RWPE2 (cell line): ENCODE data around the gene PLXDC1.

Experiments used
- ATAC-seq: fragments of 200-7000 bp; cut with Tn5 transposase; 3 replicates; pipeline ENCODE4 v1.9.1; 2021; ENCODE audit warnings: low read depth
- DNase-seq: peaks from one replicate; pipeline ENCODE4 v3.0.0-alpha.2; 2020; ENCODE audit warnings: low spot score
- H3K27ac ChIP-seq: fragments of 450-650 bp; 2 replicates; pipeline ENCODE4 v1.5.1; 2017; ENCODE audit warnings: mild to moderate bottlenecking; ENCODE audit not compliant: poor library complexity, severe bottlenecking
- H3K27me3 ChIP-seq: fragments of 250-450 bp; sonication (Bioruptor Pico); 2 replicates; pipeline ENCODE4 v1.5.1; 2021; ENCODE audit warnings: mild to moderate bottlenecking, moderate library complexity; ENCODE audit not compliant: insufficient read depth, poor library complexity, severe bottlenecking
- H3K36me3 ChIP-seq: fragments of 250-450 bp; sonication (Bioruptor Pico); 2 replicates; pipeline ENCODE4 v1.5.1; 2020; ENCODE audit warnings: low read depth, mild to moderate bottlenecking, moderate library complexity
- H3K4me1 ChIP-seq: fragments of 250-450 bp; sonication (Bioruptor Pico); 2 replicates; pipeline ENCODE4 v1.5.1; 2021; ENCODE audit warnings: mild to moderate bottlenecking, moderate library complexity; ENCODE audit not compliant: insufficient read depth, poor library complexity, severe bottlenecking
- H3K4me3 ChIP-seq: fragments of 250-450 bp; sonication (Bioruptor Pico); 2 replicates; pipeline ENCODE4 v1.5.1; 2021; ENCODE audit warnings: mild to moderate bottlenecking, moderate library complexity; ENCODE audit not compliant: severe bottlenecking
- H3K9me3 ChIP-seq: fragments of 250-450 bp; sonication (Bioruptor Pico); 2 replicates; pipeline ENCODE4 v1.5.1; 2021; ENCODE audit warnings: mild to moderate bottlenecking, moderate library complexity; ENCODE audit not compliant: severe bottlenecking
- TF ChIP-seq, protein P1 (sequence below): fragments of 450-650 bp; IDR thresholded peaks from one replicate; pipeline ENCODE4 v1.5.1; 2017; ENCODE audit warnings: mild to moderate bottlenecking, moderate library complexity; ENCODE audit not compliant: poor library complexity, severe bottlenecking

Gene PLXDC1

GRCh38 chr17:39195568-39196160 is 44.2 kb upstream of the PLXDC1 start:
- Histone ChIP-seq H3K4me3 (peak overlapping the region; percentile 64), H3K27ac (peak overlapping the region; percentile 78), H3K36me3 (peaks cover 35% of the 10 kb centered on the region), H3K4me1 (no peaks in the 10 kb centered on the region), H3K27me3 (no peaks in the 10 kb centered on the region), H3K9me3 (no peaks in the 10 kb centered on the region)
- DNase-seq: no peak
- peak; percentile 15; the same call in 2 of the 3 replicates for ATAC-seq
- TF ChIP-seq, protein P1, sequence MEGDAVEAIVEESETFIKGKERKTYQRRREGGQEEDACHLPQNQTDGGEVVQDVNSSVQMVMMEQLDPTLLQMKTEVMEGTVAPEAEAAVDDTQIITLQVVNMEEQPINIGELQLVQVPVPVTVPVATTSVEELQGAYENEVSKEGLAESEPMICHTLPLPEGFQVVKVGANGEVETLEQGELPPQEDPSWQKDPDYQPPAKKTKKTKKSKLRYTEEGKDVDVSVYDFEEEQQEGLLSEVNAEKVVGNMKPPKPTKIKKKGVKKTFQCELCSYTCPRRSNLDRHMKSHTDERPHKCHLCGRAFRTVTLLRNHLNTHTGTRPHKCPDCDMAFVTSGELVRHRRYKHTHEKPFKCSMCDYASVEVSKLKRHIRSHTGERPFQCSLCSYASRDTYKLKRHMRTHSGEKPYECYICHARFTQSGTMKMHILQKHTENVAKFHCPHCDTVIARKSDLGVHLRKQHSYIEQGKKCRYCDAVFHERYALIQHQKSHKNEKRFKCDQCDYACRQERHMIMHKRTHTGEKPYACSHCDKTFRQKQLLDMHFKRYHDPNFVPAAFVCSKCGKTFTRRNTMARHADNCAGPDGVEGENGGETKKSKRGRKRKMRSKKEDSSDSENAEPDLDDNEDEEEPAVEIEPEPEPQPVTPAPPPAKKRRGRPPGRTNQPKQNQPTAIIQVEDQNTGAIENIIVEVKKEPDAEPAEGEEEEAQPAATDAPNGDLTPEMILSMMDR: no peak

DNA sequence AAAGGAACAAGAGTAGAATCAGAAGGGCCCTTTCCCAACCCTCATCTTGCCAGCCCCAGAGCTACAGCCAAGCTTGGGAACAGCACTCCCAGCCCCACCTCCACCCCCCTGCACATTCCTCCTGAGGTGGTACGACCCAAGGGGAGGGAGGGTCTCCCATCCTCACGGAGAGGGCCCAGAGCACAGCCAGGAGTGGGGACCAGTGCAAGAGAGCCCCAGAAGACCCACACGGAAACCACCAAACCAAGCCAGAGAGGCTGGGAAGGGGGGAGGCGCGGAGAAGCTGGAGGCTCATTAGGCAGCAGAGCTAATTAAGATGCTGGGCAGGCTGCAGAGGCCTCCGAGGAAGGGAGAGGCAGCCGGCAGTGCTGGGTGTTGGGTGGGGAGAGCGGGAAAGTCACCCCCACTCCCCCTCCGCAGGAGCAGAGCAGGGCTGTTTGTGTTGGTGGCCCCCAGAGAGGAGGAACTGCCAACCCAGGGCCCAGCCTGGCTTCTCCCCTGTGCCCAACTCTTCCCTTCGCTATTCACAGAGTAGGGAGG is 43.6 kb upstream of the PLXDC1 start:
- Histone ChIP-seq H3K36me3 (peaks cover 39% of the 10 kb centered on the region), H3K27ac (peak overlapping the region; percentile 78), H3K4me1 (no peaks in the 10 kb centered on the region), H3K4me3 (no peak overlapping the region), H3K9me3 (no peaks in the 10 kb centered on the region), H3K27me3 (no peaks in the 10 kb centered on the region)
- TF ChIP-seq, protein P1: no peak
- DNase-seq (no peak), ATAC-seq (no peak)

- ATAC-seq (no peak), DNase-seq (no peak)
- no peak overlapping the region for H3K4me3 ChIP-seq
- H3K4me1 ChIP-seq: no peaks in the 10 kb centered on the region
- no peaks in the 10 kb centered on the region for H3K9me3 ChIP-seq
- H3K27me3 ChIP-seq: no peaks in the 10 kb centered on the region
- H3K27ac ChIP-seq: no peak overlapping the region
- peaks cover 46% of the 10 kb centered on the region for H3K36me3 ChIP-seq
- TF ChIP-seq, protein P1: no peak
Observed at GRCh38 chr17:39194089-39194984, 42.9 kb upstream of the PLXDC1 start.

DNA sequence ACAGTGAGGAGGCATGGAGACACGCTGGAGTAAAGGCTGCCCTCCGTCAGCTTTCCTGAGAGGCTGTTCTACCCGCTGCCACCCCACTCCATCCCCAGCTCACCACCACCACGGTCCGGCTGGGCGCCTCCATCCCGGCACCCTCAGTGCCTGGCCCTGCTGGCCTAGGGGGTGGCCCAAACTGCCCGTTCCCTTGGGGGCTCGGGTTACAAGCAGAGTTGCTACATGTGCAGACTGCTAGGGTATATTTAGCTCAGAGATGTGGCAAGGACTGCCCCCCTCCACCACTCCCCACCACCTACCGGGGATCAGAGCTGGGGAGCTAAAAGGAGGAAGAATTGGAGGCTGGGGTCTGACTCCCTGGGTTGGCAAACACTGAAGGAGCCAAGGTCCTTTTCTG is 41.9 kb upstream of the PLXDC1 start:
- Histone ChIP-seq H3K27ac (no peak overlapping the region), H3K4me3 (no peak overlapping the region), H3K9me3 (no peaks in the 10 kb centered on the region), H3K4me1 (no peaks in the 10 kb centered on the region), H3K27me3 (no peaks in the 10 kb centered on the region), H3K36me3 (peaks cover 54% of the 10 kb centered on the region)
- DNase-seq: no peak
- TF ChIP-seq, protein P1: no peak
- no peak for ATAC-seq
